Measurements from ENCODE around the gene BAX.

- TF ChIP-seq CTCF (IDR thresholded peaks at IDR 0.05; ENCODE audit: insufficient read depth, low read depth, low read length) (no peak), EZH2 (IDR thresholded peaks at IDR 0.05; ENCODE audit: insufficient read depth, low read length) (no peak)
Measured at GRCh38 chr19:48920949-48921348, 33.7 kb upstream of the BAX start.

All from astrocyte (in vitro differentiated cells and primary cell).